ENCODE data around the gene ABLIM2.

DNA sequence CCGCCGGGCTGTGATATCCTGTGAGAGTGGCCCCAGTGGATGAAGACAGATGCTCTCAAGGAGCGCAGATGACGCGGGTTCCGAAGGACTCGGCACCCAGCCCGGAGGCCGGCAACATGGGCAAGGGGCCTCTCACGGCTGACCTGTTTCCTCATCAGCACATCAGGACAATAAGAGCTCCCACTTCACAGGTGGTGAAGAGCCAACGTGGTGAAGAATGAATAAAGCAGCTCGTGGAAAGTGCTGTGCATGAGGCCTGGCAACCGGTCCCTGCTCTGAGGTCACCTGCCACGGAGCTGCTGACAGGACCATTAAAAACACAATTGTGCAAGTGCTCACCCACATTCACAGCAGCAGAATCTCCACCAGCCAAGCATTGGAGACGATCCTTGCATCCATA, 22.9 kb downstream of the ABLIM2 start:
- TF ChIP-seq, protein P1, sequence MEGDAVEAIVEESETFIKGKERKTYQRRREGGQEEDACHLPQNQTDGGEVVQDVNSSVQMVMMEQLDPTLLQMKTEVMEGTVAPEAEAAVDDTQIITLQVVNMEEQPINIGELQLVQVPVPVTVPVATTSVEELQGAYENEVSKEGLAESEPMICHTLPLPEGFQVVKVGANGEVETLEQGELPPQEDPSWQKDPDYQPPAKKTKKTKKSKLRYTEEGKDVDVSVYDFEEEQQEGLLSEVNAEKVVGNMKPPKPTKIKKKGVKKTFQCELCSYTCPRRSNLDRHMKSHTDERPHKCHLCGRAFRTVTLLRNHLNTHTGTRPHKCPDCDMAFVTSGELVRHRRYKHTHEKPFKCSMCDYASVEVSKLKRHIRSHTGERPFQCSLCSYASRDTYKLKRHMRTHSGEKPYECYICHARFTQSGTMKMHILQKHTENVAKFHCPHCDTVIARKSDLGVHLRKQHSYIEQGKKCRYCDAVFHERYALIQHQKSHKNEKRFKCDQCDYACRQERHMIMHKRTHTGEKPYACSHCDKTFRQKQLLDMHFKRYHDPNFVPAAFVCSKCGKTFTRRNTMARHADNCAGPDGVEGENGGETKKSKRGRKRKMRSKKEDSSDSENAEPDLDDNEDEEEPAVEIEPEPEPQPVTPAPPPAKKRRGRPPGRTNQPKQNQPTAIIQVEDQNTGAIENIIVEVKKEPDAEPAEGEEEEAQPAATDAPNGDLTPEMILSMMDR (conservative IDR thresholded peaks at IDR 0.05) = no peak
- TF ChIP-seq ZFX (IDR thresholded peaks at IDR 0.05) = no peak

Measured in C4-2B (cell line).